ENCODE data around the gene STIMATE.

GRCh38 chr3:52790741-52791140 is 106.6 kb downstream of the STIMATE start:
- TF ChIP-seq, protein P1, sequence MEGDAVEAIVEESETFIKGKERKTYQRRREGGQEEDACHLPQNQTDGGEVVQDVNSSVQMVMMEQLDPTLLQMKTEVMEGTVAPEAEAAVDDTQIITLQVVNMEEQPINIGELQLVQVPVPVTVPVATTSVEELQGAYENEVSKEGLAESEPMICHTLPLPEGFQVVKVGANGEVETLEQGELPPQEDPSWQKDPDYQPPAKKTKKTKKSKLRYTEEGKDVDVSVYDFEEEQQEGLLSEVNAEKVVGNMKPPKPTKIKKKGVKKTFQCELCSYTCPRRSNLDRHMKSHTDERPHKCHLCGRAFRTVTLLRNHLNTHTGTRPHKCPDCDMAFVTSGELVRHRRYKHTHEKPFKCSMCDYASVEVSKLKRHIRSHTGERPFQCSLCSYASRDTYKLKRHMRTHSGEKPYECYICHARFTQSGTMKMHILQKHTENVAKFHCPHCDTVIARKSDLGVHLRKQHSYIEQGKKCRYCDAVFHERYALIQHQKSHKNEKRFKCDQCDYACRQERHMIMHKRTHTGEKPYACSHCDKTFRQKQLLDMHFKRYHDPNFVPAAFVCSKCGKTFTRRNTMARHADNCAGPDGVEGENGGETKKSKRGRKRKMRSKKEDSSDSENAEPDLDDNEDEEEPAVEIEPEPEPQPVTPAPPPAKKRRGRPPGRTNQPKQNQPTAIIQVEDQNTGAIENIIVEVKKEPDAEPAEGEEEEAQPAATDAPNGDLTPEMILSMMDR (IDR thresholded peaks at IDR 0.05): no peak
- no peak for TF ChIP-seq POLR2A (IDR thresholded peaks at IDR 0.05)

All from adrenal gland (tissue), 5 donors.